Pancreas (tissue), 10 donors: ENCODE data around the gene C3orf20. TPM values are rescaled to one million over a fixed set of nuclear protein-coding genes. Genes with fewer than 3 reads are reported as not detected.

ENCODE experiments used
- ATAC-seq, 4 donors: fragments of 200-7000 bp; cut with Tn5 transposase; one replicate each; pipeline versions ENCODE4 v1.8.0 to v1.9.1; 2020; ENCODE audit warnings: mild to moderate bottlenecking in 4 of 4, moderate library complexity in 4 of 4
- DNase-seq, 6 donors: peaks; one replicate each; pipeline ENCODE4 v3.0.0-alpha.2; 2020
- FAIRE-seq: peaks from 2 replicates; lab custom pipeline; 2012; peaks lifted over from hg19 to GRCh38; lab: Jason Lieb, UNC
- H3K27ac ChIP-seq, 4 donors: fragments of 200-600 bp; sonication (generic); 1 replicate in 3 of 4; 2 replicates in 1 of 4; pipeline versions ENCODE4 v1.5.0 to v1.8.0; 2020
- H3K27me3 ChIP-seq, 4 donors: fragments of 200-600 bp; one replicate each; pipeline ENCODE4 v1.8.0; 2021
- H3K36me3 ChIP-seq, 3 donors: fragments of 200-600 bp; sonication (generic) in 1 of 3; one replicate each; pipeline versions ENCODE4 v1.5.0 to v1.8.0; 2020 to 2021
- H3K4me1 ChIP-seq, 3 donors: fragments of 200-600 bp; one replicate each; pipeline ENCODE4 v1.8.0; 2021
- H3K4me3 ChIP-seq, 4 donors: fragments of 200-600 bp; sonication (generic) in 2 of 4; one replicate each; pipeline versions ENCODE4 v1.5.0 to v1.8.0; 2020 to 2021
- H3K9me3 ChIP-seq, 4 donors: fragments of 200-600 bp; one replicate each; pipeline ENCODE4 v1.8.0; 2021
- WGBS, 2 donors: extraction: QIAGEN DNeasy Blood & Tissue Kit; methylation state at CpG; one replicate each; pipeline ENCODE4 v1.1.7; 2013; 5-methylcytosine and 5-hydroxymethylcytosine counted together
- intact Hi-C, 3 donors: fragments of 100-400 bp; cut with DNase I; formaldehyde crosslinking; loops; one replicate each; pipeline versions ENCODE4 v1.11.1 to v1.14.2; 2022
- polyA plus RNA-seq, 2 donors: library from polyadenylated mRNA; stranded (reverse); fragments of 200-250 nt; gene quantifications; one replicate each; pipeline ENCODE4 v1.2.3, GENCODE V29; 2013
- total RNA-seq, 6 donors: library from RNA; stranded (reverse); fragmentation: NEBNext Ultra II Directional in 4 of 6; extraction: Animal tissue kit (Norgen Biotek cat#: 25700) in 4 of 6; gene quantifications; one replicate each; pipeline versions ENCODE4 v1.2.1 to v1.2.4, GENCODE V29; 2021 to 2023
- TF ChIP-seq, protein P1 (sequence below), 4 donors: fragments of 200-600 bp; sonication (generic) in 3 of 4; IDR thresholded peaks; one replicate each; pipeline versions ENCODE4 v1.5.0 to v1.8.0; 2021; ENCODE audit warnings: antibody characterized with exemption in 4 of 4
- donor health status: healthy with polysubstance abuse.
- donor health status: DM: no; HTN: no; CAD: no; lungs with moderate emphysema.
- donor health status: DM: no; HTN: no; CAD: no.
- donor health status: control.
- donor health status: control.
- donor health status: Bipolar disorder and iron deficiency.
- donor health status: DM: yes; HTN: yes; CAD: no.
- donor health status: DM: no; HTN: no; CAD: no.
- donor health status: DM: no; HTN: no; CAD: no.
- donor health status: DM: yes; HTN: yes; CAD: no.

C3orf20 gene
- total and polyA plus RNA-seq, 8 donors = 0.02 to 0.12 (median 0.06) TPM; not detected in 3

DNA sequence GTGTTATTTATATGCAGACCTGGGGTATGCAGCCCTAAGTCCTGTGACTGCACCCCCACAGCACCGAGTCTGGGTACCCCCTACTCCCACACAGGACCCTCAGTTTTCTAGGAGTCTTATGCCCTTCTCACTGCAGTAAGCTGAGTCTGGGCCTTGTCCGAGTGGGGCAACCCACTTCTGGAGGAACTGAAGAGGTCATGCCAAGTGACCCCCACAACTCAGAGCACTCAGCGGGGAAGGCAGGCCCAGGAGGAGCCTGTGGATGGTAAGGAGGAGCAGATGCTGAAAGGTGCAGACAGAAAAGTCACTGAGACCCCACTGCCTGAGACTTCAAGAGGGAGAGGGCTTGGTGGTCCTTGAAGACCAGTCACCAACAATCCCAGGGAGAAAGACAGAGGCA, 87.8 kb downstream of the C3orf20 start:
- no peaks in the 10 kb centered on the region for H3K36me3 ChIP-seq
- WGBS, 2 donors = 76 to 85% methylated on average over 3 of the region's 3 CpGs
- H3K4me3 ChIP-seq = no peak overlapping the region
- H3K4me1 ChIP-seq = no peaks in the 10 kb centered on the region
- DNase-seq (no peak), ATAC-seq (no peak), FAIRE-seq (no peak)
- TF ChIP-seq, protein P1, sequence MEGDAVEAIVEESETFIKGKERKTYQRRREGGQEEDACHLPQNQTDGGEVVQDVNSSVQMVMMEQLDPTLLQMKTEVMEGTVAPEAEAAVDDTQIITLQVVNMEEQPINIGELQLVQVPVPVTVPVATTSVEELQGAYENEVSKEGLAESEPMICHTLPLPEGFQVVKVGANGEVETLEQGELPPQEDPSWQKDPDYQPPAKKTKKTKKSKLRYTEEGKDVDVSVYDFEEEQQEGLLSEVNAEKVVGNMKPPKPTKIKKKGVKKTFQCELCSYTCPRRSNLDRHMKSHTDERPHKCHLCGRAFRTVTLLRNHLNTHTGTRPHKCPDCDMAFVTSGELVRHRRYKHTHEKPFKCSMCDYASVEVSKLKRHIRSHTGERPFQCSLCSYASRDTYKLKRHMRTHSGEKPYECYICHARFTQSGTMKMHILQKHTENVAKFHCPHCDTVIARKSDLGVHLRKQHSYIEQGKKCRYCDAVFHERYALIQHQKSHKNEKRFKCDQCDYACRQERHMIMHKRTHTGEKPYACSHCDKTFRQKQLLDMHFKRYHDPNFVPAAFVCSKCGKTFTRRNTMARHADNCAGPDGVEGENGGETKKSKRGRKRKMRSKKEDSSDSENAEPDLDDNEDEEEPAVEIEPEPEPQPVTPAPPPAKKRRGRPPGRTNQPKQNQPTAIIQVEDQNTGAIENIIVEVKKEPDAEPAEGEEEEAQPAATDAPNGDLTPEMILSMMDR (IDR thresholded peaks at IDR 0.05) = no peak
- no peaks in the 10 kb centered on the region for H3K27me3 ChIP-seq
- H3K27ac ChIP-seq = no peak overlapping the region
- H3K9me3 ChIP-seq = no peaks in the 10 kb centered on the region
- intact Hi-C loops = no loop called here

DNA sequence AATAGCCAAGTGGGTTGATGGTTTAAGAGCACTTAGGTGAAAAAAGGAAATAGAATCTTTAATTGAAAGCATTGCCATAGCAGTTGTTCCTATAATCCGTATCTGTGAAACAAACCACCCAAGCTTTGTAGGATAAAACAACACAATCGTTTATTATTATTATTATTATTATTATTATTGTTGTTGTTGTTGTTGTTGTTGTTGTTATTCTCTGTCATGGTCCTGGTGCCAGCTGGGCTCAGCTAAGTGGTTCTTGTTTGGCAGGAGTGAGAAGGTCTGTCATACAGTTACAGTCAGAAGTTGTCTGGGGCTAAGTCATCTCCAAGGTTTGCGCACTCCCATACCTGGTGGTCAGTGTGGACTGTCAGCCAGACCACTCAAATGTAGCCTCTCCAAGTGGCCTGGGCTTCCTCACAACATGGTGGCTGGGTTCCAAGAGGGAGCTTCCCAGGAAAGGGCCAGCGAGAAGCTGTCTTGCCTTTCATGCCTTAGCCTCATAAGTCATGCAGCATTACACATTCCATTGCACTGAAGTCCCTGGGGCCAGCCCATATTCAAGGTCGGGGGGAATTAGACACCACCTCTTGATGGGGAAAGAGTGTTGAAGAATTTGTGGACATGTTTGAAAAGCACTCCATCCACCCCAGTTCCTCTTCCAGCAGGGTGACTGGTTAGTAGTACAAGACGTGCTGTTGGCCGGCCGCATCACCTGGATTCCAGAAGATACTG, 89.6 kb downstream of the C3orf20 start:
- intact Hi-C loops = no loop called here
- no peaks in the 10 kb centered on the region for H3K27me3 ChIP-seq
- no peak for DNase-seq
- no peak for ATAC-seq
- TF ChIP-seq, protein P1 (IDR thresholded peaks at IDR 0.05) = no peak
- no peak for FAIRE-seq
- WGBS, 2 donors = 75 to 85% methylated on average over 8 of the region's 8 CpGs
- H3K4me3 ChIP-seq = no peak overlapping the region
- H3K4me1 ChIP-seq = no peaks in the 10 kb centered on the region
- no peak overlapping the region for H3K27ac ChIP-seq
- H3K9me3 ChIP-seq = no peaks in the 10 kb centered on the region
- H3K36me3 ChIP-seq = no peaks in the 10 kb centered on the region

DNA sequence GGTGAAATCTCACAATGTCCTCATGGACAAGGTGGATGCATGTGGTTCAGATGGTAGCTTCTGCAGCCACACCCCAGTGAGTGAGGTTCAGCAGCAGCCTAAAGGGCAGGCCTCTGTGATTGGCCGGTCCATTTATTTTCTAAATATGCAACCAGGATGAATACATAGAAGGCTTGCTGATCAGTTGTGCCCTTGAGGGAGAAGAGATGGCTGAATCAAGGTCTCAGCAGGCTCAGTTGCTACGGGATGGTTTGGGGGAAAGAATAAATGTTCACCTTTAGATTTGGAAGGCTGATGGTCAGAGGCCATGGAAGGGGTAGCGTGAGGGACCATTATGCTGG, 90.1 kb downstream of the C3orf20 start:
- no peak for FAIRE-seq
- H3K36me3 ChIP-seq = no peaks in the 10 kb centered on the region
- TF ChIP-seq, protein P1 (IDR thresholded peaks at IDR 0.05) = no peak
- no peaks in the 10 kb centered on the region for H3K27me3 ChIP-seq
- no peak for DNase-seq
- 76 to 84% methylated on average over 3 of the region's 3 CpGs for WGBS, 2 donors
- no peaks in the 10 kb centered on the region for H3K4me1 ChIP-seq
- intact Hi-C loops = no loop called here
- H3K9me3 ChIP-seq = no peaks in the 10 kb centered on the region
- no peak for ATAC-seq
- no peak overlapping the region for H3K27ac ChIP-seq
- no peak overlapping the region for H3K4me3 ChIP-seq

DNA sequence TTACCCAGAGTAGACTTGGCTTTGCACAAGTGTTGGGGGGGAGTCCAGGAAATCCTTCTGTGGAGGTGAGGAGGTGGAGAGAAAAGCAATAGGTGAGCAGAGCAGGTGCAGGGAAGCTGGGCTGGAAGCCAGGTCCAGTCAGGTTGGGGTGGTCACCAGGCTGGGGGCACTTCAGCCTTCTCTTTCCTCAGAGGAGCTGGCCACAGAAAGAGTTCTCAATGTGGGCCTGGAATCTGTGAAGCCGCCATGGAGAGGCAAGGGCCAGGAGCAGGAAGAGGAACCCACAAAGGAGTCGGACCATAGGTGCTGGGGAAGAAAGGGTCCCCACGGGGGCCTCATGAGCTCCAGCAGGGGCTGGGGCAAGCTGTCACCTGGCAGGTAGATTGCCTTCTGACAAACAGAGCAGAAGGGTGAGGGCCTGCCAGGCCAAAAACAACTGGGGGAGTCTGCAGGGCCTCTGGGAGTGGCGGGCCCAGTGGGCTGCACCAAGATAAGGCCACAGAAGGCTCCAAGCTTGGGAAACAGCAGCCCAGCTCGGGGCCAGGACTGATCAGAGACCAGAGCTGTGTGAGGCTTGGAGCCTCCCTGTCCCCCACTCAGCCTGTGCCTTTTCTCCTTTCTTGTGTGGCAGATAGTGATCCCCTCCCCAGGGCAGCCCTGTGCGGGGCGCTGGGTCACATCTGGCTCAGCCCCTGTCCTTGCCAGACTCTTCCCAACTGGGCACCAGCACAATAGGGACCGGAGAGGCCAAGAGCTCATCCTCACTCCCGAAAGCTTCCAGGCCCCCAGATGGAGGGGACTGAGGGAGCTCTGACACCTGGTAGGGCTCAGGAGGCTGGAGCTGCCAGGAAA, 90.9 kb downstream of the C3orf20 start:
- no peak overlapping the region for H3K27ac ChIP-seq
- WGBS, 2 donors = 78 to 85% methylated on average over 8 to 9 of the region's 9 CpGs
- intact Hi-C loops = no loop called here
- no peaks in the 10 kb centered on the region for H3K4me1 ChIP-seq
- ATAC-seq (no peak), FAIRE-seq (no peak), DNase-seq (no peak)
- no peak overlapping the region for H3K4me3 ChIP-seq
- H3K27me3 ChIP-seq = no peaks in the 10 kb centered on the region
- TF ChIP-seq, protein P1 (IDR thresholded peaks at IDR 0.05) = no peak
- no peaks in the 10 kb centered on the region for H3K9me3 ChIP-seq
- H3K36me3 ChIP-seq = no peaks in the 10 kb centered on the region
